Left colon (tissue), 2 donors: ENCODE data around the gene SRPRB. TPM values are rescaled to one million over a fixed set of nuclear protein-coding genes. Genes with fewer than 3 reads are reported as not detected.

Experiments
- ATAC-seq: fragments of 200-7000 bp; cut with Tn5 transposase; one replicate; pipeline ENCODE4 v1.9.1; 2020; ENCODE audit warnings: mild to moderate bottlenecking, moderate library complexity
- DNase-seq, 2 donors: peaks; one replicate each; pipeline ENCODE4 v3.0.0-alpha.2; 2020
- intact Hi-C, 2 donors: fragments of 100-400 bp; cut with DNase I in 1 of 2; cut with micrococcal nuclease in 1 of 2; formaldehyde crosslinking; loops; one replicate each; pipeline versions ENCODE4 v1.11.2 to v1.14.0; 2022; cut with DNase I, micrococcal nuclease
- total RNA-seq, 2 donors: library from RNA; stranded (reverse); fragmentation: NEBNext Ultra II Directional; extraction: Animal tissue kit (Norgen Biotek cat#: 25700); gene quantifications; one replicate each; pipeline ENCODE4 v1.2.1, GENCODE V29; 2021
- donor health status: DM: no; HTN: no; CAD: no.
- donor health status: DM: yes; HTN: yes; CAD: no.

The SRPRB gene
- total RNA-seq, 2 donors from 2014 or later = 35.6 to 39.3 TPM

GRCh38 chr3:133836497-133837158 lies 31.0 kb downstream of the SRPRB start:
- DNase-seq = no peak
- no peak for ATAC-seq
- intact Hi-C loops = no loop called here

- intact Hi-C loops = no loop called here
- no peak for ATAC-seq
Observed at GRCh38 chr3:133837487-133838295, 32.1 kb downstream of the SRPRB start.

GRCh38 chr3:133838296-133838789 lies 32.7 kb downstream of the SRPRB start:
- ATAC-seq (no peak), DNase-seq (no peak)
- intact Hi-C loops = no loop called here

More at GRCh38 chr3:133837487-133838295, 32.1 kb downstream of the SRPRB start:
- no peak for DNase-seq

- ATAC-seq = no peak
- intact Hi-C loops = no loop called here
- DNase-seq = no peak
Observed at GRCh38 chr3:133838916-133839800, 33.5 kb downstream of the SRPRB start.

GRCh38 chr3:133840055-133840737 lies 34.6 kb downstream of the SRPRB start:
- ATAC-seq = no peak

GRCh38 chr3:133840767-133841166 lies 35.2 kb downstream of the SRPRB start:
- ATAC-seq (no peak), DNase-seq (no peak)
- intact Hi-C loops = no loop called here

More at GRCh38 chr3:133840055-133840737, 34.6 kb downstream of the SRPRB start:
- intact Hi-C loops = no loop called here
- no peak for DNase-seq

- intact Hi-C loops = no loop called here
- no peak for DNase-seq
- no peak for ATAC-seq
Observed at GRCh38 chr3:133841196-133841595, 35.6 kb downstream of the SRPRB start.

- intact Hi-C loops = no loop called here
- ATAC-seq (no peak), DNase-seq (no peak)
Observed at GRCh38 chr3:133842158-133842557, 36.5 kb downstream of the SRPRB start.

- no peak for ATAC-seq
- DNase-seq = no peak
- intact Hi-C loops = no loop called here
Observed at GRCh38 chr3:133843634-133844033, 38.0 kb downstream of the SRPRB start.

- no peak for DNase-seq
- ATAC-seq = no peak
- intact Hi-C loops = no loop called here
Observed at GRCh38 chr3:133845127-133845526, 39.5 kb downstream of the SRPRB start.

- DNase-seq (no peak), ATAC-seq (no peak)
- intact Hi-C loops = no loop called here
Observed at GRCh38 chr3:133849346-133849745, 43.7 kb downstream of the SRPRB start.

- intact Hi-C loops = no loop called here
- no peak for DNase-seq
- no peak for ATAC-seq
Observed at GRCh38 chr3:133850034-133850433, 44.4 kb downstream of the SRPRB start.

GRCh38 chr3:133851266-133851906 lies 45.8 kb downstream of the SRPRB start:
- ATAC-seq = no peak
- intact Hi-C loops = no loop called here
- DNase-seq = no peak

- no peak for ATAC-seq
- intact Hi-C loops = no loop called here
- DNase-seq = no peak
Observed at GRCh38 chr3:133851931-133852330, 46.3 kb downstream of the SRPRB start.

- intact Hi-C loops = no loop called here
- DNase-seq = no peak
- ATAC-seq = no peak
Observed at GRCh38 chr3:133853063-133853924, 47.7 kb downstream of the SRPRB start.

- DNase-seq (no peak), ATAC-seq (no peak)
- intact Hi-C loops = no loop called here
Observed at GRCh38 chr3:133853925-133854227, 48.3 kb downstream of the SRPRB start.

- DNase-seq = no peak
- intact Hi-C loops = no loop called here
- ATAC-seq = no peak
Observed at GRCh38 chr3:133854264-133855001, 48.8 kb downstream of the SRPRB start.
